Mesothelial cell of epicardium (in vitro differentiated cells): ENCODE measurements around the gene CCDC88A. TPM values are rescaled to one million over a fixed set of nuclear protein-coding genes. Genes with fewer than 3 reads are reported as not detected.
A peak's percentile ranks its signal among the peaks of the same experiment; 100 is the strongest.

Experiments used
- DNase-seq, 2 experiments: peaks; one replicate each; pipeline ENCODE4 v3.0.0; 2021; ENCODE audit warnings: low spot score in 2 of 2; ENCODE audit not compliant: unreplicated experiment in 2 of 2
- H3K27ac Mint-ChIP-seq: 2 replicates; pipeline ENCODE4 v1.8.0; 2021; ENCODE audit warnings: mixed read lengths
- H3K27me3 Mint-ChIP-seq: 2 replicates; pipeline ENCODE4 v1.8.0; 2021; ENCODE audit warnings: low read depth, mixed read lengths
- H3K36me3 Mint-ChIP-seq: 2 replicates; pipeline ENCODE4 v1.8.0; 2021; ENCODE audit warnings: mixed read lengths
- H3K4me1 Mint-ChIP-seq: 2 replicates; pipeline ENCODE4 v1.8.0; 2021; ENCODE audit warnings: mixed read lengths
- H3K4me3 Mint-ChIP-seq: 2 replicates; pipeline ENCODE4 v1.8.0; 2021; ENCODE audit warnings: mild to moderate bottlenecking, moderate library complexity, mixed read lengths
- H3K9me3 Mint-ChIP-seq: 2 replicates; pipeline ENCODE4 v1.8.0; 2021; ENCODE audit warnings: mixed read lengths
- CTCF ChIP-seq: fragments of 200-600 bp; sonication (generic); IDR thresholded peaks from one replicate; pipeline ENCODE4 v1.5.0; 2021; ENCODE audit warnings: antibody characterized with exemption; ENCODE audit not compliant: unreplicated experiment
- total RNA-seq: library from RNA; stranded (reverse); gene quantifications from 3 replicates; pipeline ENCODE4 v1.2.1, GENCODE V29; 2021

Gene CCDC88A
- total RNA-seq, 1 donor from 2014 or later = 60.1 TPM

GRCh38 chr2:55309446-55309845 is 110.2 kb downstream of the CCDC88A start:
- H3K27ac Mint-ChIP-seq = no peak overlapping the region
- no peak for DNase-seq
- H3K36me3 Mint-ChIP-seq = peaks cover 9% of the 10 kb centered on the region
- no peak for TF ChIP-seq CTCF
- H3K4me1 Mint-ChIP-seq = no peaks in the 10 kb centered on the region
- H3K9me3 Mint-ChIP-seq = no peaks in the 10 kb centered on the region
- no peak overlapping the region for H3K4me3 Mint-ChIP-seq
- H3K27me3 Mint-ChIP-seq = no peaks in the 10 kb centered on the region

- Mint-ChIP-seq H3K27me3 (no peaks in the 10 kb centered on the region), H3K36me3 (peaks cover 2% of the 10 kb centered on the region), H3K4me3 (no peak overlapping the region), H3K4me1 (no peaks in the 10 kb centered on the region), H3K9me3 (no peaks in the 10 kb centered on the region), H3K27ac (no peak overlapping the region)
- no peak for DNase-seq
- TF ChIP-seq CTCF = no peak
Observed at GRCh38 chr2:55302241-55302640, 117.4 kb downstream of the CCDC88A start.

GRCh38 chr2:55301277-55301676 is 118.4 kb downstream of the CCDC88A start:
- no peaks in the 10 kb centered on the region for H3K9me3 Mint-ChIP-seq
- H3K4me3 Mint-ChIP-seq = no peak overlapping the region
- no peak for DNase-seq
- no peak overlapping the region for H3K27ac Mint-ChIP-seq
- no peaks in the 10 kb centered on the region for H3K4me1 Mint-ChIP-seq
- no peak for TF ChIP-seq CTCF
- no peaks in the 10 kb centered on the region for H3K27me3 Mint-ChIP-seq
- H3K36me3 Mint-ChIP-seq = peaks cover 2% of the 10 kb centered on the region

- Mint-ChIP-seq H3K4me1 (peaks cover 4% of the 10 kb centered on the region), H3K36me3 (peaks cover 5% of the 10 kb centered on the region), H3K9me3 (no peaks in the 10 kb centered on the region), H3K4me3 (no peak overlapping the region), H3K27ac (no peak overlapping the region), H3K27me3 (no peaks in the 10 kb centered on the region)
- TF ChIP-seq CTCF = no peak
- no peak for DNase-seq
Observed at GRCh38 chr2:55296393-55296792, 123.3 kb downstream of the CCDC88A start.

GRCh38 chr2:55283083-55283482 is 136.6 kb downstream of the CCDC88A start:
- peak overlapping the region; percentile 85 for H3K4me3 Mint-ChIP-seq
- H3K27me3 Mint-ChIP-seq = no peaks in the 10 kb centered on the region
- no peak for DNase-seq
- peak overlapping the region; percentile 41 for H3K27ac Mint-ChIP-seq
- no peaks in the 10 kb centered on the region for H3K9me3 Mint-ChIP-seq
- no peak for TF ChIP-seq CTCF
- H3K4me1 Mint-ChIP-seq = peaks cover 25% of the 10 kb centered on the region
- H3K36me3 Mint-ChIP-seq = peaks cover 7% of the 10 kb centered on the region
